ENCODE data around the gene YIPF3.
A peak's percentile ranks its signal among the peaks of the same experiment; 100 is the strongest.
"Not testable (repeated sequence)": the region's sequence is repeated elsewhere in the genome, so short reads cannot be mapped to it uniquely, and the experiment has no call there.

YIPF3 gene

DNA sequence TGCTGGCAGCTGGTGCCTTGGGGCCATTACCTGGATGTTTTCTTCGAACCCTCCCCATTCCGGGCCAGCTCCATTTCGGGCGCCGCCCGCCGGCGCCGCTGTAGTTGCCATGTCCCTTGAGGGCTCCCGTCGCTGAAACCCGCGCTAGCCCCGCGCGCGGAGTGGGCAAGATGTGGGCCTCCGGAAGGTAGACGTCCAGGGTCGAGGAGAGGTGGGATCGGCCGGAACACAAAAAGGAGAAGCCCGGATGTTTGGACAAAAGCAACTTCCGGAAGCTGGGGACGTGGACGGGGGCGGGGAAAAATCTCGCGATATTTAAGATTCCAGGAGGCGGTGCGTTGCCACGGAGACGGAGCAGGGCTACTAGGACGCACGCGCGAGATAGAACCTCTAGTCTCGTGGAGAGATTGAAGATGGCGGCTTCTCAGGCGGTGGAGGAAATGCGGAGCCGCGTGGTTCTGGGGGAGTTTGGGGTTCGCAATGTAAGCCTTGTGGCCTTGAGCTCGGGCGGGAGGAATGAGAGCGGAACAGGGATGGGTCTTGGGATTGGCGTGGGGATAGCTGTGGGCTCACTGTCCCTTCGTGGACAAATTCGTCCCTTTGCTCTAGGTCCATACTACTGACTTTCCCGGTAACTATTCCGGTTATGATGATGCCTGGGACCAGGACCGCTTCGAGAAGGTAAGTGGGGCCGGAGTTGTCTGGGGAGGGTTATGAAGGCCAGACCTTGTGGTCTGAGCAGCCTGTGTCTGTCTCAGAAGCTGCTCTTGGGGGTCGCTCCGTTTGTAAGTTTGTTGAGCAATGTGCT, at the start of gene YIPF3, which contains the start of gene POLR1C:
Gene YIPF3, minus strand, starts transcription at position 230 of the 808 bp plus-strand sequence. Its CDS starts 119 bp downstream, at position 111.
Gene POLR1C, plus strand, starts transcription at position 393 of the 808 bp plus-strand sequence. Its CDS starts 21 bp downstream, at position 414.
- TF ChIP-seq, protein P1, sequence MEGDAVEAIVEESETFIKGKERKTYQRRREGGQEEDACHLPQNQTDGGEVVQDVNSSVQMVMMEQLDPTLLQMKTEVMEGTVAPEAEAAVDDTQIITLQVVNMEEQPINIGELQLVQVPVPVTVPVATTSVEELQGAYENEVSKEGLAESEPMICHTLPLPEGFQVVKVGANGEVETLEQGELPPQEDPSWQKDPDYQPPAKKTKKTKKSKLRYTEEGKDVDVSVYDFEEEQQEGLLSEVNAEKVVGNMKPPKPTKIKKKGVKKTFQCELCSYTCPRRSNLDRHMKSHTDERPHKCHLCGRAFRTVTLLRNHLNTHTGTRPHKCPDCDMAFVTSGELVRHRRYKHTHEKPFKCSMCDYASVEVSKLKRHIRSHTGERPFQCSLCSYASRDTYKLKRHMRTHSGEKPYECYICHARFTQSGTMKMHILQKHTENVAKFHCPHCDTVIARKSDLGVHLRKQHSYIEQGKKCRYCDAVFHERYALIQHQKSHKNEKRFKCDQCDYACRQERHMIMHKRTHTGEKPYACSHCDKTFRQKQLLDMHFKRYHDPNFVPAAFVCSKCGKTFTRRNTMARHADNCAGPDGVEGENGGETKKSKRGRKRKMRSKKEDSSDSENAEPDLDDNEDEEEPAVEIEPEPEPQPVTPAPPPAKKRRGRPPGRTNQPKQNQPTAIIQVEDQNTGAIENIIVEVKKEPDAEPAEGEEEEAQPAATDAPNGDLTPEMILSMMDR (IDR thresholded peaks at IDR 0.05; ENCODE audit: control extremely low read depth, extremely low read depth, low read depth, missing control alignments): no peak
- ChIA-PET POLR2A (interaction anchor here (0.5 to 1.1 kb wide), 2 partner anchors 9 to 37 kb away, joined by 3 read pairs; no protein-coding TSS in a partner anchor), CTCF (interaction anchor here (1.4 to 8.0 kb wide), 4 partner anchors 10 to 288 kb away, joined by 3 to 56 read pairs (median 4); partner anchors contain the start of gene DNPH1)
- DNase-seq (ENCODE audit: extremely low spot score): peak; percentile 98

DNA sequence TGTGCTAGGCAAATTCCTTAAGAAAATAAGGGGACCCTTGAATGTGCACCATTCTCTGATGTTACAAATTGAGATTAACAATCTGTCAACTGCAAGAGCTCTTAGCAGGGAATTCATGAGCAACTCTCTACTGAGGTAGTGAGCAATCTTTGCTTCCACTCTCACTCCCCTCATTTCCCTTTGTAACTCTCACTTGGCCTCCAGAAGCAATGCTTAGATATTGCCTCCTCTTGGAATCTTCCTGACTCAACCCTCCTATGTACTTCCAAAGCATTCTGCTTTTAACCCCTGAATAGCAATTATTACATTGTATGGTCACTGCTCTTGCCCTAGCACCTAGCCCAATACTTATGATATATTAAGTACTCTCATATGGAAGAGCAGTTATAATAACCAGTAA, 42.6 kb upstream of the YIPF3 start:
- POLR2A ChIA-PET: no interaction called here
- TF ChIP-seq, protein P1 (IDR thresholded peaks at IDR 0.05; ENCODE audit: control extremely low read depth, extremely low read depth, low read depth, missing control alignments): no peak
- CTCF ChIA-PET: interaction anchor here (1.2 to 1.6 kb wide), 2 partner anchors 10 to 15 kb away, joined by 3 read pairs; no protein-coding TSS in a partner anchor
- DNase-seq (ENCODE audit: extremely low spot score): no peak

DNA sequence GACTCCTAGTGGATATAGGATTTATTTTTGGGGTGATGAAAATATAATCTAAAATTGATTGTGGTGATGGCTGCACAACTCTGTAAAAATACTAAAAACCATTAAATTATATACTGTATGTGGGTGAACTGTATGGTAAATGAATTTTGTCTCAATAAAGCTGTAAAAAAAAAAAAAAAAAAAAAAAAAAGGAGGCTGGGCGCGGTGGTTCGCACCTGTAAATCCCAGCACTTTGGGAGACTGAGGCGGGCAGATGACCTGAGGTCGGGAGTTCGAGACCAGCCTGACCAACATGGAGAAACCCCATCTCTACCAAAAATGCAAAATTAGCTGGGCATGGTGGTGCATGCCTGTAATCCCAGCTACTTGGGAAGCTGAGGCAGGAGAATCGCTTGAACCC, 40.9 kb upstream of the YIPF3 start:
- POLR2A ChIA-PET: interaction anchor here (0.6 kb wide), 1 partner anchor 63 kb away, joined by 3 read pairs; no protein-coding TSS in a partner anchor

DNA sequence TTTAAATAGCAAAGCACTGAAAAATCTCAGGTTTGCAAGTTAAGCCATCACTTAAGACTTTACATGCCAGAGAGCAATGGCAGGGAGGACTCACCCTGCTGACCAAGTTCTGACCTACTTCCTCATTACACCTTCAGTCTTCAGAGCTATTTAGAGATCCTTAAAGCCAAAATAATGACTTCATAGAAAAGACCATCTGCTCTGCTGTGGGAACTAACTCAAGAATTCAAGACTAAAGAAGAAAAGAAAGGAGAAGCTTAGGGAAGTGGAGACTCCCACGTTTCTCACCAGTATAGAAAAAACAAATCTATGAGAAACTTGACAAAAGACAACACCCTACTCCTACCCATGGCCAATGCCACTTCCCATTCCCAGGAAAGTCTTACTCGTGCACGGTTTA, 30.5 kb upstream of the YIPF3 start:
- CTCF ChIA-PET: interaction anchor here (0.9 to 2.5 kb wide), 6 partner anchors 15 to 223 kb away, joined by 3 to 8 read pairs (median 4); partner anchors contain the start of genes POLH, VEGFA and XPO5
- POLR2A ChIA-PET: no interaction called here
- DNase-seq (ENCODE audit: extremely low spot score): peak; percentile 26
- TF ChIP-seq, protein P1 (IDR thresholded peaks at IDR 0.05; ENCODE audit: control extremely low read depth, extremely low read depth, low read depth, missing control alignments): no peak

More for the DNA sequence above, 40.9 kb upstream of the YIPF3 start:
- DNase-seq (ENCODE audit: extremely low spot score); CTCF ChIA-PET: not testable (repeated sequence)

DNA sequence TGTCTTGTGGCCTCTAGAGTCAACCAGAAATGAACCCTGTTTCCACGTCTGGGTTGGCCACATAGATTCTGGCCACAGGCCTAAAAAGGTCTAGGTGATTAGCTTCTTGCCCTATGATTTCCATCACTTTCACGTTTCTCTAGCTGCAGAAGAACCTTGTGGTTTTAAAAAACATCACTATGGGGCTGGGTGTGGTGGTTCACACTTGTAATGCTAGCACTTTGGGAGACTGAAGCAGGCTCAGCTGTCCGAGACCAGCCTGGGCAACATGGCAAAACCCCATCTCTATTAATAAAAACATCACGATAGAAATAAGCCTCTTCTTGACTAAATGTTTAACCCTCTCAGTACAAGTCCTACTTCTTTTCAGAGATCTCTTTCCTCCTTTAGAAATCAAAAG, 27.7 kb upstream of the YIPF3 start:
- ChIA-PET POLR2A (no interaction called here), CTCF (interaction anchor here (0.6 to 1.0 kb wide), 3 partner anchors 14 to 37 kb away, joined by 3 to 4 read pairs (median 3); no protein-coding TSS in a partner anchor)

DNA sequence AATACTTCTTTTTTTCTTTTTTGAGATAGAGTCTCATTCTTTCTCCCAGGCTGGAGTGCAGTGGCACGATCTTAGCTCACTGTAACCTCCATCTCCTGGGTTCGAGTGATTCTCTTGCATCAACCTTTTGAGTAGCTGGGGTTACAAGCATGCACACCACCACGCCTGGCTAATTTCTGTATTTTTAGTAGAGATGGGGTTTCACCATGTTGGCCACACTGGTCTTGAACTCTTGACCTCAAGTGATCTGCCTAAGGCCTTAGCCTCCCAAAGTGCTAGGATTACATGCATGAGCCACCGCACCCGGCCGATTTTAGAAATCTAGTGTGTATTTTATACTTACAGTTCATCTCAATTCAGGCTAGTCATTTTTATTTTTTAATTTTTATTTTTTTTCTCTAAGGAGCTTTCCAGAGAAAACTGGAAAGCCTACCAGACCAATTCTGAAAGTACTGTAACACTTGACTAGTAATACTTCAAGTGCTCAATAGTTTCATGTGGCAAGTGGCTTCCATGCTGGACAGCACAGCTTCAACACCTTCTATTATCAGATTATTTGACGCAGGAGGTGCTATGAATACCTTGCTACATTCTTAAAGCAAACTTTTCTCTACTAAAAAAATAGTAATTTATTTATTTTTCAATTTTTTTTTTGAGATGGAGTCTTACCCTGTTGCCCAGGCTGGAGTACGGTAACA, 25.2 kb upstream of the YIPF3 start:
- CTCF ChIA-PET: interaction anchor here (1.3 kb wide), 1 partner anchor 35 kb away, joined by 4 read pairs; no protein-coding TSS in a partner anchor
- peak; percentile 28 for DNase-seq (ENCODE audit: extremely low spot score)
- POLR2A ChIA-PET: interaction anchor here (0.6 kb wide), 1 partner anchor 368 kb away, joined by 4 read pairs; no protein-coding TSS in a partner anchor
- TF ChIP-seq, protein P1 (IDR thresholded peaks at IDR 0.05; ENCODE audit: control extremely low read depth, extremely low read depth, low read depth, missing control alignments): no peak

More for the DNA sequence above, 27.7 kb upstream of the YIPF3 start:
- TF ChIP-seq, protein P1 (IDR thresholded peaks at IDR 0.05; ENCODE audit: control extremely low read depth, extremely low read depth, low read depth, missing control alignments): no peak
- no peak for DNase-seq (ENCODE audit: extremely low spot score)

Data from GM10248 (cell line).